ENCODE results near the gene PPP1R17. TPM values are rescaled to one million over a fixed set of nuclear protein-coding genes. Genes with fewer than 3 reads are reported as not detected.
A peak's percentile ranks its signal among the peaks of the same experiment; 100 is the strongest.

PPP1R17 gene
- not detected for total RNA-seq
- not detected for polyA plus RNA-seq
- 0 reads per million in 6 experiments for total RNA-seq

GRCh38 chr7:31687024-31687748, at the start of gene PPP1R17:
Gene PPP1R17, plus strand, starts transcription at chr7:31687215. Its CDS starts 5,227 bp downstream, at chr7:31692442.
- Mint-ChIP-seq H3K9me3 (peaks cover 0 to 5% (median 0%) of the 10 kb centered on the region in 9 donors), H3K27ac (no peak within 1 kb of the TSS)
- POLR2A ChIA-PET: no interaction called here

GRCh38 chr7:31640381-31640780, 46.6 kb upstream of the PPP1R17 start:
- Mint-ChIP-seq H3K4me3 (no peak overlapping the region), H3K36me3 (no peaks in the 10 kb centered on the region), H3K9me3 (peaks cover 0 to 11% (median 0%) of the 10 kb centered on the region in 9 donors), H3K27me3 (peaks cover 0 to 1% (median 0%) of the 10 kb centered on the region in 5 donors), H3K4me1 (no peaks in the 10 kb centered on the region), H3K27ac (no peak overlapping the region)
- ATAC-seq (no peak), DNase-seq (no peak)
- POLR2A ChIA-PET: no interaction called here

More at GRCh38 chr7:31687024-31687748, at the start of gene PPP1R17:
- ATAC-seq: no peak
- Mint-ChIP-seq H3K4me3 (peak within 1 kb of the TSS in 1 of 10 donors; percentile 52), H3K36me3 (no peaks in the 10 kb centered on the region), H3K27me3 (peaks cover 0 to 1% (median 0%) of the 10 kb centered on the region in 5 donors), H3K4me1 (peaks cover 0 to 4% (median 0%) of the 10 kb centered on the region in 4 donors)
- no peak for DNase-seq

DNA sequence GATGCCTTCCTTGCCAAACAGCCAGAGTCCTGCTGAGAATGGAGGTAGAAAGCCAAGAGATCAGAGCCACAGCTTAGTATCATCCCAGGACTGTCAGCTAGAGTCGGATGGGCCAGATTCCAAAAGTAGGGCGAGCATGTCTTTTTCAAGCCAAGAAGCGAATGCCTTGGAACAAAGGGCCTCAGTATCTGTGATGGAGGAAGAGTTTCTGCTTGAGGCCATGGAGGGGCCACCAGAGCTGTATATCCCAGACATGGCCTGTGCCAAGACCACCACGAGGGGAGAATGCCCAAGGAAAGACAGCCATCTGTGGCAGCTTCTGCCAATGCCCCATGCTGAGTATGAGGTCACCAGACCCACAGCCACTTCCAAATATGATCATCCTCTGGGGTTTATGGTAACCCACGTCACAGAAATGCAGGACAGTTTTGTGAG, 44.3 kb upstream of the PPP1R17 start:
- ATAC-seq: no peak
- Mint-ChIP-seq H3K36me3 (no peaks in the 10 kb centered on the region), H3K4me3 (no peak overlapping the region), H3K27ac (no peak overlapping the region), H3K9me3 (peaks cover 0 to 11% (median 0%) of the 10 kb centered on the region in 9 donors), H3K4me1 (no peaks in the 10 kb centered on the region), H3K27me3 (peaks cover 0 to 13% (median 0%) of the 10 kb centered on the region in 5 donors)
- POLR2A ChIA-PET: no interaction called here
- no peak for DNase-seq

- Mint-ChIP-seq H3K9me3 (peaks cover 0 to 14% (median 0%) of the 10 kb centered on the region in 9 donors), H3K27me3 (peaks cover 0 to 13% (median 0%) of the 10 kb centered on the region in 5 donors), H3K4me3 (no peak overlapping the region), H3K27ac (no peak overlapping the region), H3K36me3 (no peaks in the 10 kb centered on the region), H3K4me1 (no peaks in the 10 kb centered on the region)
- DNase-seq (no peak), ATAC-seq (no peak)
- POLR2A ChIA-PET: no interaction called here
These were observed 40.1 kb upstream of the PPP1R17 start for GRCh38 chr7:31646942-31647341.

- H3K27ac Mint-ChIP-seq: no peak overlapping the region
- no peak for ATAC-seq
- POLR2A ChIA-PET: no interaction called here
- H3K27me3 Mint-ChIP-seq: peaks cover 0 to 13% (median 0%) of the 10 kb centered on the region in 5 donors
- H3K36me3 Mint-ChIP-seq: no peaks in the 10 kb centered on the region
- peaks cover 0 to 14% (median 0%) of the 10 kb centered on the region in 9 donors for H3K9me3 Mint-ChIP-seq
- DNase-seq: no peak
- H3K4me1 Mint-ChIP-seq: no peaks in the 10 kb centered on the region
- H3K4me3 Mint-ChIP-seq: no peak overlapping the region
These were observed 39.5 kb upstream of the PPP1R17 start for GRCh38 chr7:31647511-31647910.

DNA sequence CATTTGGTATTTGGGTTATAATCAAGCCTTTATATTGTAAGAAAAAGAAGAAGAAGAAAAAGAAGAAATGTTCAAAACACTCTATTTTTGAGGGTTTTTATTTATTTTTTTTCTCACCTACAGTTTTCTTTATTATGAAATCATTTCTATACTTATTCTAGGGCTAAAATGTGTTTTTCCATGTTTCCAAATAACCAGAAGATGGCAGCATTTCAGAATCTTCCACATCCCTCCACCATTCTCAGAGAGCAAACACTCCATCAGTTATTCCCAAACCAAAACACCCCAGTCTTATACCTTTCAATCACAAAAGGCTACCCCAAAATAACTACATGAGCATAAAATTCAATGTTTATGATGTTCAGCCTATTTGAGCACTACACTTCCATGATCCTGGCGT, 38.7 kb upstream of the PPP1R17 start:
- no peak overlapping the region for H3K4me3 Mint-ChIP-seq
- no peaks in the 10 kb centered on the region for H3K36me3 Mint-ChIP-seq
- no peak for DNase-seq
- POLR2A ChIA-PET: no interaction called here
- H3K27ac Mint-ChIP-seq: no peak overlapping the region
- H3K27me3 Mint-ChIP-seq: peaks cover 0 to 13% (median 0%) of the 10 kb centered on the region in 5 donors
- no peaks in the 10 kb centered on the region for H3K4me1 Mint-ChIP-seq
- no peak for ATAC-seq
- peaks cover 0 to 14% (median 0%) of the 10 kb centered on the region in 9 donors for H3K9me3 Mint-ChIP-seq

GRCh38 chr7:31648880-31649279, 38.1 kb upstream of the PPP1R17 start:
- Mint-ChIP-seq H3K4me3 (no peak overlapping the region), H3K9me3 (peaks cover 0 to 14% (median 0%) of the 10 kb centered on the region in 9 donors), H3K4me1 (no peaks in the 10 kb centered on the region), H3K27ac (no peak overlapping the region), H3K27me3 (peaks cover 0 to 13% (median 0%) of the 10 kb centered on the region in 5 donors), H3K36me3 (no peaks in the 10 kb centered on the region)
- DNase-seq (no peak), ATAC-seq (no peak)
- POLR2A ChIA-PET: no interaction called here

DNA sequence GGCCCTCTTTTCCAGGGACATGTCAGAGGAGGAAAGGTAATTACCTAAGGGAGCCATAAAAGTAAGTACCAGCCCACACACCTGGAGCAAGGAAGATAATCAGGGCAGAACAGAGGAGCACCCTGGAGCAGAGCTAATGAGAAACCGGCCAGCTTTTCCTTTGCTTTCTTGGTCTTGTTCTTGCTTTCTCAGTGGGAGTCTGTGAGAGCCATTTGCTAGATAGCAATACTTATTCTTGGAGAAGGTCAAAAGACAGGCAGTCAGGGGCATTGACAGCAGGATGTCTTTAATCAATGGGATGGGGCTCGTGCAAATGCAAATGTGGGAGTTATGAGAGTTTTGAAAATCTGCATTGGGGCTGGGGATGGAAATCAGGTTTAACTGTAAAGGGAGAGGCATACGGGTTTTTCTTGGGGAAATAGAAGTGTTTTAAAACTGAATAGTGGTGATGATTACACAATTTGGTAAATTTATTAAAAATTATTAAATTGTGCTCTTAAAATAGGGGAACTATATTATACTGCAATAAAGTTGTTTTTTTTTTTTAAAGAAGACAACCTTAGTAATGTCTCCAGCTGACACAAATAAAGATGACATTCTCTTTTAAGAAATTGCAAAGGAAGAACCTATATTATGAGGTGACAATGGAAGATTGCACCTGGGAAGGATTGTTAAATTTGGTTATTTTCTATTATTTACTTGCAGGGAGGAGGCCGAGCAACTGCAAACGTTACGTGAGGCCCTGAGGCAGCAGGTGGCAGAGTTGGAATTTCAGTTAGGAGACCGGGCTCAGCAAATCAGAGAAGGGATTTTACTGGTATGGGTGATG, 35.6 kb upstream of the PPP1R17 start:
- H3K27ac Mint-ChIP-seq: peak overlapping the region in 1 of 10 donors; percentile 45
- POLR2A ChIA-PET: no interaction called here
- no peaks in the 10 kb centered on the region for H3K4me1 Mint-ChIP-seq
- no peak overlapping the region for H3K4me3 Mint-ChIP-seq
- peaks cover 0 to 2% (median 0%) of the 10 kb centered on the region in 3 donors for H3K36me3 Mint-ChIP-seq
- peaks cover 0 to 4% (median 2%) of the 10 kb centered on the region in 5 donors for H3K27me3 Mint-ChIP-seq
- DNase-seq: no peak
- ATAC-seq: no peak
- H3K9me3 Mint-ChIP-seq: peaks cover 0 to 28% (median 0%) of the 10 kb centered on the region in 9 donors

- H3K36me3 Mint-ChIP-seq: peaks cover 0 to 2% (median 0%) of the 10 kb centered on the region in 3 donors
- H3K4me1 Mint-ChIP-seq: no peaks in the 10 kb centered on the region
- peaks cover 0 to 28% (median 0%) of the 10 kb centered on the region in 9 donors for H3K9me3 Mint-ChIP-seq
- DNase-seq: no peak
- peaks cover 0 to 4% (median 2%) of the 10 kb centered on the region in 5 donors for H3K27me3 Mint-ChIP-seq
- no peak for ATAC-seq
- POLR2A ChIA-PET: no interaction called here
- no peak overlapping the region for H3K27ac Mint-ChIP-seq
- no peak overlapping the region for H3K4me3 Mint-ChIP-seq
These were observed 35.0 kb upstream of the PPP1R17 start for GRCh38 chr7:31652063-31652326.

DNA sequence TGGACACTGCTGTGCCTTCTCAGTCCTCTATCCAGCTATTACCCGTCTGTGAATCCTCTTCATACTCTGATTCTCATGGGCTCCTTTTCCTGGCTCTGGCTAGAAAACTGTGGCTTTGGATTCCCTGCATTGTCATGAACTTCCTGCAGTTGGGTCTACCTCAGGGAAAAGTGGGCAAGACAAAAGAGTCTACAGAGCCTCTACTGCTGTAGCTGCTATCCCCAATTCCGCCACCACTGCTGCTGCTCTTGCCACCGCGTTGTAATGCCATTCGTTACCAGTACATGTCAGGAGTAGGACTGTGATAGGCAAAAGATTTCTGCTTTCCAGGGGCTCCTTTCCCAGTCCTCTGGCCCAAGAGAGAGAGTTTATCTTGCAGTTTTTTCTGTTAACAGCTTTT, 23.9 kb upstream of the PPP1R17 start:
- Mint-ChIP-seq H3K27ac (no peak overlapping the region), H3K36me3 (no peaks in the 10 kb centered on the region), H3K4me3 (no peak overlapping the region), H3K9me3 (peaks cover 0 to 6% (median 2%) of the 10 kb centered on the region in 9 donors), H3K27me3 (peaks cover 0 to 5% (median 0%) of the 10 kb centered on the region in 5 donors), H3K4me1 (no peaks in the 10 kb centered on the region)
- ATAC-seq (no peak), DNase-seq (no peak)
- POLR2A ChIA-PET: no interaction called here

DNA sequence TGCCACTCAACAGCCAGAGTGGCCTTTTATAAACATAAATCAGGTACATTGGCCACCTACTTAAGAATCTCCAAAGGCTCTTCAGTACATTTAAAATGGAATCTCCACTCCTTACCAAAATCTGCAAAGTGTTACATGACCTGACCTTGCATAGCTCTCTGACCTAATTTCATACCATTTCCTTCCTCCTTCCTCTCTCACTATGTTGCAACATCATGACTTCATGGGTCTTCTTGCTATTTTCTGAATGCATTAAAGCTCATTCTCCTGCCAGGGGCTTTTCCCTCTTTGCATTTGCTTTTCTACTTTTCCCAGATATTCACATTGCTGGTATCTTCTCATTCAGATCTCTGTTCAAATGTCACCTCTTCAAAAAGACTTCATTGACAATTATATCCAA, 22.1 kb upstream of the PPP1R17 start:
- H3K9me3 Mint-ChIP-seq: peaks cover 0 to 6% (median 3%) of the 10 kb centered on the region in 9 donors
- DNase-seq: no peak
- H3K36me3 Mint-ChIP-seq: no peaks in the 10 kb centered on the region
- H3K4me3 Mint-ChIP-seq: no peak overlapping the region
- POLR2A ChIA-PET: no interaction called here
- peaks cover 0 to 5% (median 0%) of the 10 kb centered on the region in 5 donors for H3K27me3 Mint-ChIP-seq
- no peaks in the 10 kb centered on the region for H3K4me1 Mint-ChIP-seq
- ATAC-seq: no peak
- no peak overlapping the region for H3K27ac Mint-ChIP-seq

DNA sequence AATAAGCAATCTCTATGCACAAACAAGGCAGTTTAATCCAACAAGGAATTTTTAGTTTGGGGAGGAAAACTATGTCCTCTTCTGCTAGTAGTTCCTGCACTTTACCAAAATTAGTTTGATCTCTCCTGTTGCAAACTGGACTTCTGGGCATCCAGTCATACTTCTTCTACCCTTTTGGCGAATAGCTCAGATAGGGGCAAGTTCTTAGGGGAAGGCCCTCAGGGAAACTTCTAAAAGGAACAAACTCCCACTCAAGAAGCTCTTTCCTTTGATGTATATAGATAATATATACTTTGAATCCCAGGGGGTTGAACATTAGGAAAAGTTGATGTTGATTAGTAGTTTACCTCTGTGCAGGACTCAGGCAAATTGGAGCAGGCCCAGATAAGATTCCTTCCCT, 21.5 kb upstream of the PPP1R17 start:
- no peak for ATAC-seq
- Mint-ChIP-seq H3K4me1 (no peaks in the 10 kb centered on the region), H3K27ac (no peak overlapping the region), H3K36me3 (no peaks in the 10 kb centered on the region), H3K4me3 (no peak overlapping the region), H3K27me3 (peaks cover 0 to 5% (median 0%) of the 10 kb centered on the region in 5 donors), H3K9me3 (peaks cover 0 to 6% (median 3%) of the 10 kb centered on the region in 9 donors)
- POLR2A ChIA-PET: no interaction called here
- DNase-seq: no peak

DNA sequence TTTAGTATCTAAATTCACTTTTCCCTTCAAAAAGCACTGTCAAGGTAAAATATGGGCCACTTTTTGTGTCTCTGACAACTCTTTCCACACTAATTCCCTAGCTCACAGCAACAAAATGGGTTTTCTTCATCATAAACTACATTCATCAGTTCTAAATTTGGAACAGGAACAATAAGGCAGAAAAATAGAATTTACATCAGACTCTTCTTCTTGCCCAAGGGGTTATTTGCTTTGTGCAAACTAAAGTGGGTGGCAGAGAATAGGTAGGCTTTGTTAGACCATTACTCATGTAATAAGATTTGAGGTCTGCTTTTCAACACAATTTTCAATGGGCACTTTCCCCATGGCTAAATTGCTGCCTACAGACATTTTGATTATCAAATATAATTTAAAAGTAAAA, 17.6 kb upstream of the PPP1R17 start:
- ATAC-seq (no peak), DNase-seq (no peak)
- no peak overlapping the region for H3K27ac Mint-ChIP-seq
- no peak overlapping the region for H3K4me3 Mint-ChIP-seq
- H3K27me3 Mint-ChIP-seq: peaks cover 0 to 7% (median 0%) of the 10 kb centered on the region in 5 donors
- H3K4me1 Mint-ChIP-seq: no peaks in the 10 kb centered on the region
- POLR2A ChIA-PET: no interaction called here
- H3K36me3 Mint-ChIP-seq: no peaks in the 10 kb centered on the region
- peaks cover 0 to 2% (median 0%) of the 10 kb centered on the region in 9 donors for H3K9me3 Mint-ChIP-seq
